SKM-1 (cell line): ENCODE results near the gene LGR6.
"Not testable (repeated sequence)": the region's sequence is repeated elsewhere in the genome, so short reads cannot be mapped to it uniquely, and the experiment has no call there.

Experiments used
- DNase-seq: peaks from one replicate; lab custom pipeline; 2025; ENCODE audit not compliant: unreplicated experiment; lab: John Stamatoyannopoulos, UW

The LGR6 gene

DNA sequence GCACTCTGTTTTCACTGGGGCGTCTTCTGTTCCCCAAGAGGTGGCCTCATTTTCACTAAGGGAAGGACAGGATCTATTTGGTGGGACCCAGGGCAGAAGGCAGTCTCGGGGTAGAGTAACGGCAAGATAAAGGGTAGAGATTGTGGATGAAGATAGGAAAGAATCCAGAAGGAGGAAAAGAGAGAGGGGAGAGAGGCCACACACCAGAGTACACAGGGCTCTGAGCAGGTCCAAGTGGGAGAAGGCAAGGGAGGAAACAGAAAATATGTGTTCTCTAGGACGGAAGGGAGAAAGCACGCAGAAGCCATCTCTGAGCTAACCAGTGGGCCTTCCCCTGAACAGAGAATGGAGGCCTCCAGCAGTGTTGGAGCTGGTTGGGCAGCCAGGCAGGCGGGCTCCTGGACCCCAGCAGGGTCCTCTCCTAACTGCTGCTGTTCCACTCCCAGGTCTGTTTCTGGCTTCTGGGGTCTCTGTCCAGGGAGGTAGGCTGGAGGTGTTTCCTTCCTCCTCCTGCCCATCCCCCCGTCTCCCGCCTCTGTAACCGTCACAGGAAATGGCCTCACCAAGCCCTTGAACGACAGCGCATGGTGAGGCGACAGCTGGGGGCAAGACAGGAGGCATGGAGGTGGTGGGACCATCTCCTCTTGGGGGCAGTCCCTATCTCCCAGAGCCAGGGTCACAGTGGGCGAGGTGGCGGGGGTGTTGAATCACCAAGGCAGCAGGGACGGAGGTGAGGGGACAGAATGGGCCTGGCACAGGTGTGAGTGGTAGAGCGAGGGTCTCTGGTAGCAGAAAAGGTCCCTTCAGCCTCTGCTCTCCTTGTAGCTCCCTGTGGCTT, 33.8 kb upstream of the LGR6 start:
- peak; percentile 48 for DNase-seq

- DNase-seq = peak; percentile 42
Observed at GRCh38 chr1:202160377-202160940, 33.1 kb upstream of the LGR6 start, which contains the start of gene PTPN7. TSS of gene PTPN7 (minus strand) at chr1:202160602. CDS start at chr1:202159402, 1,200 bp downstream.

- peak; percentile 35 for DNase-seq
Observed at GRCh38 chr1:202161151-202162046, 32.2 kb upstream of the LGR6 start.

- peak; percentile 55 for DNase-seq
Observed at GRCh38 chr1:202162047-202162417, 31.6 kb upstream of the LGR6 start.

DNA sequence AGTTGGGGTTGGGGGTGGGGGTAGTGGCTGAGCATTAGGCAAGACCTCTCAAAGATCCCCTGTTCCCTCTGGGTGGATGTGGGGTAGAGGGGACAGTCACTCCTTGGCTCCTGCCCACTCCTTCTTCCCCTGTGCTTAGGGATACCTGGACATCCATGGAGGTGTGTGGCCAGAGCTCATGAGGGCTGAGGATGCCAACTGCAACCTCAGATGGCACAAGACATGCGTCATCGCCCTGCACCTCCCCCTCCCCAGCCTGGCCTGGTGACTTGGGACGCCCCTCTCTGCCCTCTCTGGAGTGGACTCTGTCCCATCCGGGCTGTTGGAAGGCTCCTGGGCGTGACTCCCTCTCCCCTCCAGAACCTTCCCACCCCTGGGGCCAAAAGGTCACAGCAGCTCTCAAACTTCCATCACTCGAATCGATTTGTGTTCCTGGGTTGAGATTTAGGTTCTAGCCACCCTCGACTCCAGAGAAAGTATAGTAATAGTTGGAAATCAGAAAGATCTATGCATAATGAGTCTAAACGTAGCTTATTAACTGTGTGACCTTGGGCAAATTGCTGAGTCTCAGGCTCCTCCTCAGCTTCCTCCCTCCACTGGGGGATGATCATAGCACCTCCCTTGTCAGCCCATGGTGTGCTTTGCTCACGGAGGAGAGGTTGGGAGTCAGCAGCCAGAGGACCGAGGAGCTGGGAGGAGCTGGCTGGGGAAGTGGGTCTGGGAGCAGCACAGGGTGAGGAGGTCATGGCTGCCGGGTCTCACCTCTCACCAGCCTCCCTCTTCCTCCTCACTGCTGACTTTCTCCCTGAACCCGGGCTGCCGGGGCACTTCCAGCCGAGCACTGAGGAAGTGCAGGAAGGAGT, 30.9 kb upstream of the LGR6 start:
- peak; percentile 83 for DNase-seq

GRCh38 chr1:202163281-202164270, 30.0 kb upstream of the LGR6 start:
- DNase-seq = no peak

GRCh38 chr1:202164271-202165037, 29.1 kb upstream of the LGR6 start:
- no peak for DNase-seq

DNA sequence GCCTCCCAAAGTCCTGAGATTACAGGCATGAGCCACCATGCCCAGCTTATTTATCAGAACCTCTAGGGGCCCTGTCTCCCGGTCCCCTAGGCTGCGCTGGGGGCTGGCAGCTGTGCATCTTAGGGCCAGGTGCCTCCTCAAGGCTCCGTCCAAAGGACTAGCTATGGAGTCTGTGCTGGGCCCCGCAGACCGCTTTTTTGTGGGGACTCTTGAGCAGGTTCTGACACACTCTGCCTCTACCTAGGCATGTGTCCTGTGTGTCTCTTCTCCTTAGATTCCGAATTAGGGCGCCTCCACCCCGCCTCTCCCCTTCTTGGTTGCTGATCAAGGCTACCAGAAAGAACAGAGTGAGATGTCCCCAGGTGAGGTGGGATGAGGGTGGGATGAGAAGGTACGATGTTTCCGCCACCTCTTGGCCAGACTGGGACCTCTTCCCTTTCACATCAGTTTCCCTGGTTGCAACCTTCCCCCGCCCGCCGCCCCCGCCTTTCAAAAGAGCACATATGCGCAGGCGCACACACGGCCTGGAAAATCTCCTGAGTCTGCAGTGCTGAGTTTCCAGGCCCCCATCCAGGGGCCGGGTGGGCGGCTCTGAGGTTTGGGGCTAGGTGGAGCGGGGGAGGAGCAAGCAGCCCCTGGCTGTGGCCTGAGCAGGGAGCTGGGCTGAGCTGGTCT, 28.2 kb upstream of the LGR6 start:
- no peak for DNase-seq

- no peak for DNase-seq
Observed at GRCh38 chr1:202165942-202166843, 27.4 kb upstream of the LGR6 start.

DNA sequence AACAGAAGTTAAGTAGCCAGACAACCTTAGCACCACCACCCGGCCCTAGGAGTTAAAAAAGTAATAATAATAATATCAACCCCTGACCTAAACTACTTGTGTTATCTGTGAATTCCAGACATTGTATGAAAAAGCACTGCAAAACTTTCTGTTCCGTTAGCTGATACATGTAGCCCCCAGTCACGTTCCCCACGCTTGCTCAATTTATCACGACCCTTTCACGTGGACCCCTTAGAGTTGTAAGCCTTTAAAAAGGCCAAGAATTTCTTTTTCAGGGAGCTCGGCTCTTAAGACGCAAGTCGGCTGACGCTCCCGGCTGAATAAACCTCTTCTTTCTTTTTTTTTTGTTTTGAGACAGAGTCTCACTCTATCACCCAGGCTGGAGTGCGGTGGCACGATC, 26.5 kb upstream of the LGR6 start:
- DNase-seq = not testable (repeated sequence)

DNA sequence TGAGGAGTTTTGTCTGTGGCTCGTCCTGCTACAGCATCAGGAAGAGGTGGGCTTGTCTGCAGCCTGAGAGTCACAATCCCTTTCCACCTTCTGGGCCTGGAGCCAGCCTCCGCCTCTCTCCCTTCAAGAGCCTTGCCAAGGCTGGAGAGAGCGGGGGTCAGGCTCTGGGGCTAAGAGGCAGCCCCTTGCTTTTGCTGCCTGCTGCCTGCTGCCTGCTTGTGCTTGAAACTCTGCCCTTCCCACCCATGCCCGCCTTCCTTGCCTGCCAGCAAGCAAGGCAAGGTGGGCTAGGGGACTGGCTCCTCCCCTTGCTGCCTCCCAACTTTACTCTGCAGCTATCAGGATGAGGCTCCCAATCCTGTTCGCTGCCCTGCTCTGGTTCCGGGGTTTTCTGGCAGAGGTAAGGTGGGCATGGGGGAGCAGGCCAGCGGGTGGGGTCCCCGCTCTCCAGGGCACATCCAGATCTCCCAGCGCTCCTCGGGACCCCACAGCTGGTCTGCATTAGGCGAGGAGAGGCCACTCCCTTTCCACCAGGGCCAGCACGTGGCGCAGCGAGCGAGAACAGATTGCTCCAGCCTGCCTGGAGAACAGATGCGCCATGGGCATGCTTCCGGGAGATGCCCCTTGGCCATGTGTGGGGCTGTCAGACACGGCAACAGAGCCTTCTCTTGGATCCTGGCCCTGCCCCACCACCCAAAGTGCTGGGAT, 25.7 kb upstream of the LGR6 start:
- DNase-seq = no peak

DNA sequence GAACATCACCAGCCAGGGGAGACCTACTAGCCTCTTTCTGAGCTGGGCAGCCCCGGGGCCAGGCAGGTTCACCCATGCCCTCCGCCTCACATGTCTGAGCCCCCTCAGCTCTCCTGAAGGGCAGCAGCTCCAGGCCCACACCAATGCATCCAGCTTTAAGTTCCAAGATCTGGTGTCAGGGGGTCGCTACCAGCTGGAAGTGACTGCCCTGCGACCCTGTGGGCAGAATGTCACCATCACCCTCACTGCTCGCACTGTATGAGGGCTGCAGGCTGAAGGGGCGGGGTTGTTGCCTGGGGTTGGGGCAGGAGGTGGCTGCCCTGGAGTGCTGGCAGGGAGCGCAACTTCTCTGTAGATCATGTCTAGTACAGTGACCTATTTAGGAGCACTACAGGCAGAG, 24.7 kb upstream of the LGR6 start:
- DNase-seq = no peak

GRCh38 chr1:202170726-202171125, 22.9 kb upstream of the LGR6 start:
- DNase-seq = no peak

DNA sequence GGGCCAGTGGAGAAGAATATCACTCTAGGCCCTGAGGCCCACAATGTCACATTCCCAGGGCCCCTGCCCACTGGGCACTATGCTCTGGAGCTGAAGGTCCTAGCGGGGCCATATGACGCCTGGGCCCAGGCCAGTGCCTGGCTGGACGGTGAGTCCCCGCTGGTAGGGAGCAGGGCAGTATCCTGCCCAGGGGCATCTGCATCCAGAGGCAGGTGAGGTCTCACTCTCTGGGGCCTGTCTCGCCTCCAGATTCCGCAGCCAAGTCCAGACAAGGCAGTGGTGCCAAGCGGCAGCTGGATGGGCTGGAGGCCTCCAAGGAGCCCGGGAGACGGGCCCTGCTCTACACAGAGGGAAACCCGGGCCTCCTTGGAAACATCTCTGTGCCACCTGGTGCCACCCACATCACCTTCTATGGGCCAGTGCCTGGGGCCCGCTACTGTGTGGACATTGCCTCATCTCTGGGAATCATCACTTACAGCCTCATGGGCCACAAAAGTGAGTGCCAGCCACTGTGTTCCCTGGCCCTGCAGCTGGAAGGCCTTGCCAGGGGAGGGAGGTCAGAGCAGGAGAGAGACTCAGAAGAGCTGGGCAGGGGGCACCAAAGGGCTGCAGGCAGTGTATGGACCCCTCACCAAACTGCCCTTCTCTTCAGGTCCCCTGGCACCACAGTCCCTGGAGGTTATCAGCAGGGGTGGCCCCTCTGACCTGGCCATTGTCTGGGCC, 22.1 kb upstream of the LGR6 start:
- no peak for DNase-seq

DNA sequence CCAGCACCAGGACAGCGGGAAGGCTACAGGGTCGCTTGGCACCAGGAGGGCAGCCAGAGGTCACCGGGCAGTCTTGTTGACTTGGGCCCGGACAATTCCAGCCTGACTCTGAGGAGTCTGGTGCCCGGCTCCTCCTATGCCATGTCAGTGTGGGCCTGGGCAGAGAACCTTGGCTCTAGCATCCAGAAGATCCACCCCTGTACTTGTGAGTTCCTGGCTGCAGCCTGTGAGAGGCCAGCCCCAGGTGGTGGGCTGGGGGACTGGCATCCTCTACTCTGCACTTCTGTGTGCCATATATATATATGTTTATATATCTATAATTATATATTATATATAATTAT, 21.6 kb upstream of the LGR6 start:
- DNase-seq = no peak

- no peak for DNase-seq
Observed at GRCh38 chr1:202173993-202174392, 19.6 kb upstream of the LGR6 start.
